GM21515 (cell line): ENCODE results near the gene ZBED5.

ENCODE experiments used
- ATAC-seq: cut with Tn5 transposase; IDR thresholded peaks from one replicate; pipeline ENCODE4 v1.9.1; 2021; ENCODE audit not compliant: unreplicated experiment

ZBED5 gene

GRCh38 chr11:10881892-10882291 lies 24.0 kb upstream of the ZBED5 start:
- no peak for ATAC-seq

- no peak for ATAC-seq
Observed at GRCh38 chr11:10878408-10879214, 20.8 kb upstream of the ZBED5 start.

GRCh38 chr11:10876158-10876557 lies 18.3 kb upstream of the ZBED5 start:
- no peak for ATAC-seq

- no peak for ATAC-seq
Observed at GRCh38 chr11:10875430-10876021, 17.7 kb upstream of the ZBED5 start.

GRCh38 chr11:10872097-10872496 lies 14.2 kb upstream of the ZBED5 start:
- no peak for ATAC-seq

GRCh38 chr11:10868352-10868751 lies 10.5 kb upstream of the ZBED5 start:
- ATAC-seq: no peak

GRCh38 chr11:10866893-10867331 lies 9.1 kb upstream of the ZBED5 start:
- no peak for ATAC-seq

GRCh38 chr11:10865837-10866270 lies 8.0 kb upstream of the ZBED5 start:
- no peak for ATAC-seq

- no peak for ATAC-seq
Observed at GRCh38 chr11:10864688-10865087, 6.8 kb upstream of the ZBED5 start.

- no peak for ATAC-seq
Observed at GRCh38 chr11:10862446-10862845, 4.6 kb upstream of the ZBED5 start.

- no peak for ATAC-seq
Observed at GRCh38 chr11:10861799-10862198, 3.9 kb upstream of the ZBED5 start.

GRCh38 chr11:10861047-10861446 lies 3.2 kb upstream of the ZBED5 start:
- no peak for ATAC-seq

- peak; percentile 23 for ATAC-seq
Observed at GRCh38 chr11:10858439-10859325, 829 bp upstream of the ZBED5 start.

GRCh38 chr11:10857459-10857708 lies 469 bp downstream of the ZBED5 start:
- peak; percentile 23 for ATAC-seq

GRCh38 chr11:10856689-10857458 lies 979 bp downstream of the ZBED5 start:
- ATAC-seq: peak; percentile 4

- ATAC-seq: no peak
Observed at GRCh38 chr11:10855295-10855694, 2.6 kb downstream of the ZBED5 start.

GRCh38 chr11:10847960-10848860 lies 9.6 kb downstream of the ZBED5 start:
- ATAC-seq: no peak

- no peak for ATAC-seq
Observed at GRCh38 chr11:10846660-10847059, 11.2 kb downstream of the ZBED5 start.

- ATAC-seq: no peak
Observed at GRCh38 chr11:10845589-10845988, 12.3 kb downstream of the ZBED5 start.

GRCh38 chr11:10844796-10845195 lies 13.1 kb downstream of the ZBED5 start:
- ATAC-seq: no peak
